Progenitor cell of endocrine pancreas (in vitro differentiated cells): ENCODE data around the gene TBC1D2. TPM values are rescaled to one million over a fixed set of nuclear protein-coding genes. Genes with fewer than 3 reads are reported as not detected.
A peak's percentile ranks its signal among the peaks of the same experiment; 100 is the strongest.
"Not testable (repeated sequence)": the region's sequence is repeated elsewhere in the genome, so short reads cannot be mapped to it uniquely, and the experiment has no call there.

ENCODE experiments used
- DNase-seq: peaks from one replicate; pipeline ENCODE4 v3.0.0; 2021; ENCODE audit warnings: low spot score; ENCODE audit not compliant: unreplicated experiment
- H3K27ac Mint-ChIP-seq: 2 replicates; pipeline ENCODE4 v1.8.0; 2021; ENCODE audit warnings: mild to moderate bottlenecking, moderate library complexity, mixed read lengths
- H3K27me3 Mint-ChIP-seq: 2 replicates; pipeline ENCODE4 v1.8.0; 2021; ENCODE audit warnings: mixed read lengths
- H3K36me3 Mint-ChIP-seq: 2 replicates; pipeline ENCODE4 v1.8.0; 2022; ENCODE audit warnings: mixed read lengths; ENCODE audit not compliant: insufficient read depth
- H3K4me1 Mint-ChIP-seq: 2 replicates; pipeline ENCODE4 v1.8.0; 2021; ENCODE audit warnings: low read depth, mixed read lengths
- H3K4me3 Mint-ChIP-seq: 2 replicates; pipeline ENCODE4 v1.8.0; 2021; ENCODE audit warnings: low read depth, mild to moderate bottlenecking, moderate library complexity, mixed read lengths
- H3K9me3 Mint-ChIP-seq: 2 replicates; pipeline ENCODE4 v1.8.0; 2021; ENCODE audit warnings: low read depth, mixed read lengths
- total RNA-seq: library from RNA; stranded (reverse); gene quantifications from 2 replicates; pipeline ENCODE4 v1.2.1, GENCODE V29; 2021
- TF ChIP-seq, protein P1 (sequence below): fragments of 200-600 bp; sonication (generic); IDR thresholded peaks from one replicate; pipeline ENCODE4 v1.5.0; 2021; ENCODE audit warnings: antibody characterized with exemption, mild to moderate bottlenecking; ENCODE audit not compliant: unreplicated experiment

Gene TBC1D2
- total RNA-seq, 1 donor from 2014 or later: 8.5 TPM

DNA sequence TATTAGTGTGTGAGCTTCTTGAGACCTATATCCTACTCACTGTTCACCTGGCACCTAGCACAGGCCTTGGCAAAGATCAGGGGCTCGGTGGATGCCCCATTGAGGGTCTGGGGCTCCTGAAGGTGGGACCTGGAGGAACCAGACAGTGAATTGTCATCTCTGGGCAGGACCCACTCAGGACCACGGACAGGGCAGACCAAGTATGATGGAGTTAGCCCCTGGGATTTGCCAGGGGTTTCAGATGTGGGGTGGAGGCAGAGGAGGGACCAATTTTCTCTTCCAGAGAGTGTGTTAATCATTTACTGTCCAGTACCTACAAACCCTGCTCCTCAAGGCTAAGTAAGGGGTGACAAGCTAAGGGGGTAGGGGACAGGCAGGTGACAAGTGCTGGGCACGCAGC is 29.3 kb upstream of the TBC1D2 start:
- H3K9me3 Mint-ChIP-seq: no peaks in the 10 kb centered on the region
- DNase-seq: no peak
- H3K27ac Mint-ChIP-seq: no peak overlapping the region
- H3K27me3 Mint-ChIP-seq: peaks cover 22% of the 10 kb centered on the region
- H3K4me3 Mint-ChIP-seq: no peak overlapping the region
- TF ChIP-seq, protein P1, sequence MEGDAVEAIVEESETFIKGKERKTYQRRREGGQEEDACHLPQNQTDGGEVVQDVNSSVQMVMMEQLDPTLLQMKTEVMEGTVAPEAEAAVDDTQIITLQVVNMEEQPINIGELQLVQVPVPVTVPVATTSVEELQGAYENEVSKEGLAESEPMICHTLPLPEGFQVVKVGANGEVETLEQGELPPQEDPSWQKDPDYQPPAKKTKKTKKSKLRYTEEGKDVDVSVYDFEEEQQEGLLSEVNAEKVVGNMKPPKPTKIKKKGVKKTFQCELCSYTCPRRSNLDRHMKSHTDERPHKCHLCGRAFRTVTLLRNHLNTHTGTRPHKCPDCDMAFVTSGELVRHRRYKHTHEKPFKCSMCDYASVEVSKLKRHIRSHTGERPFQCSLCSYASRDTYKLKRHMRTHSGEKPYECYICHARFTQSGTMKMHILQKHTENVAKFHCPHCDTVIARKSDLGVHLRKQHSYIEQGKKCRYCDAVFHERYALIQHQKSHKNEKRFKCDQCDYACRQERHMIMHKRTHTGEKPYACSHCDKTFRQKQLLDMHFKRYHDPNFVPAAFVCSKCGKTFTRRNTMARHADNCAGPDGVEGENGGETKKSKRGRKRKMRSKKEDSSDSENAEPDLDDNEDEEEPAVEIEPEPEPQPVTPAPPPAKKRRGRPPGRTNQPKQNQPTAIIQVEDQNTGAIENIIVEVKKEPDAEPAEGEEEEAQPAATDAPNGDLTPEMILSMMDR: no peak
- H3K36me3 Mint-ChIP-seq: no peaks in the 10 kb centered on the region
- H3K4me1 Mint-ChIP-seq: peaks cover 13% of the 10 kb centered on the region

DNA sequence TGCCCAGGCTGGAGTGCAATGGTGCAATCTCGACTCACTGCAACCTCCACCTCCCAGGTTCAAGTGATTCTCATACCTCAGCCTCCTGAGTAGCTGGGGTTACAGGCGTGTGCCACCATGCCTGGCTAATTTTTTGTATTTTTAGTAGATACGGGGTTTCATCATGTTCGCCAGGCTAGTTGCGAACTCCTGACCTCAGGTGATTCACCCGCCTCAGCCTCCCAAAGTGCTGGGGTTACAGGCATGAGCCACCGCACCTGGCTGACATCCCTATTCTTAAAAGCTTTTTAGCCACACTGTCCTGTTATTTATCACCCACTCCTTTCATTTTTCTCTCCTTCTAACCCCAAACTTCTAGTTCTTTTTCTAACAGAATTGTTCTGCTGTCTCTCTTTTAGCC is 27.7 kb upstream of the TBC1D2 start:
- H3K9me3 Mint-ChIP-seq, H3K27ac Mint-ChIP-seq, DNase-seq, H3K4me3 Mint-ChIP-seq, H3K36me3 Mint-ChIP-seq: not testable (repeated sequence)
- peaks cover 13% of the 10 kb centered on the region for H3K4me1 Mint-ChIP-seq
- H3K27me3 Mint-ChIP-seq: peaks cover 38% of the 10 kb centered on the region

DNA sequence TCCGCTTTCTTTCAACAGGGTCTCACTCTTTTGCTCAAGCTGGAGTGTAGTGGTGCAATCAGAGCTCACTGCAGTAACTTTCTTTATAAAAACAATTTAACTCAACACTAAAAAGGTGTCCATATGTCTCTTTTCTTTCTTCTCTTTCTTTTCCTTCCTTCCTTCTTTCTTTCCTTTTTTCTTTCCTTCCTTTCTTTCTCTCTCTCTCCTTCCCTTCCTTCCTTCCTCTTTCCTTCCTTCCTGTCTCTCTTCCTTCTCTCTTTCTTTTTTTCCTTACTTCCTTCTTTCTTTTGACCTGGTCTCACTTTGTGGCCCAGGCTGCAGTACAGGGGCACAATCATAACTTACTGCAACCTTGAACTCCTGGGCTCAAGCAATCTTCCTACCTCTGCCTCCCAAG is 25.8 kb upstream of the TBC1D2 start:
- DNase-seq: no peak
- peaks cover 13% of the 10 kb centered on the region for H3K4me1 Mint-ChIP-seq
- H3K27ac Mint-ChIP-seq: peak overlapping the region; percentile 43
- peaks cover 43% of the 10 kb centered on the region for H3K27me3 Mint-ChIP-seq
- TF ChIP-seq, protein P1: no peak
- H3K9me3 Mint-ChIP-seq: no peaks in the 10 kb centered on the region
- H3K4me3 Mint-ChIP-seq: no peak overlapping the region
- H3K36me3 Mint-ChIP-seq: no peaks in the 10 kb centered on the region

DNA sequence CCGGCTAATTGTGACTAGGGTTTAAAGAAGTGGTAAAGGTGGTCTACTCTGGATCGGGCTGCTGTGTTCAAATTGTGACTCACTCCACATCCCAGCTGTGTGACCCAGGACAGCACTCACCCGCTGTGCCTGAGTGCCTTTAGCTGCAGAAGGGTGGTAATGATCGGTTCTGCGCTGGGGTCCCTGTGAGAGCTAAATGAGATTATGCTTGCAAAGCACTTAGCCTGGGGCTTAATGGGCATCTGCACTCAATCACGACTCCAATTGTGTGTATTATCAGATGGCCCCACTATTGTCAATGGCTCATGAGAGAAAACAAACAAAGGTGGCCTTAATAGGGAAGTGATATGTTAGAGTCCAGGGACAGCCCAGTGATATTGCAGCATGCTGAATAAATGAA is 25.1 kb upstream of the TBC1D2 start:
- Mint-ChIP-seq H3K36me3 (no peaks in the 10 kb centered on the region), H3K27ac (no peak overlapping the region), H3K4me1 (peaks cover 13% of the 10 kb centered on the region), H3K4me3 (no peak overlapping the region), H3K27me3 (peaks cover 43% of the 10 kb centered on the region), H3K9me3 (no peaks in the 10 kb centered on the region)
- TF ChIP-seq, protein P1: no peak
- DNase-seq: no peak

DNA sequence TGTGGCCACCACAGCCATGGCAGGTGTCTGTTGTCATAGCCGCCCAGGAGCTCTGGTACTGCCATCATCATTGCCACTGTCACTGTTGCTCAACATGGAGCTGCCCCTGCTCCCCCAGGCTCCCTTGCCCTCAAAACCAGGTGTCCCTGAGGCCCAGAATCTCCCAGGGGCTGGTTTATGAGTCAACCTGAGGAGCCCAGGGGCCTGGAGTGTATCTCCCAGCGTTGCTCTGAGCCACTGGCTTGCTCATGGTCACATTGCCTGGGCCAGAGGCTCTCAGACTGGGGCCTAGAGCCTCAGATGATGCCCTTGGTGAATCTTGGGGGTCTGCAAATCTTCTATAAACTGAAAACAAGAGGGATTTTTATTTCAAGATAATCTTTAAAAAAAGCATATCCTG is 24.7 kb upstream of the TBC1D2 start:
- DNase-seq: no peak
- no peak overlapping the region for H3K4me3 Mint-ChIP-seq
- TF ChIP-seq, protein P1: no peak
- H3K27me3 Mint-ChIP-seq: peaks cover 43% of the 10 kb centered on the region
- peaks cover 13% of the 10 kb centered on the region for H3K4me1 Mint-ChIP-seq
- no peaks in the 10 kb centered on the region for H3K9me3 Mint-ChIP-seq
- H3K36me3 Mint-ChIP-seq: no peaks in the 10 kb centered on the region
- no peak overlapping the region for H3K27ac Mint-ChIP-seq

DNA sequence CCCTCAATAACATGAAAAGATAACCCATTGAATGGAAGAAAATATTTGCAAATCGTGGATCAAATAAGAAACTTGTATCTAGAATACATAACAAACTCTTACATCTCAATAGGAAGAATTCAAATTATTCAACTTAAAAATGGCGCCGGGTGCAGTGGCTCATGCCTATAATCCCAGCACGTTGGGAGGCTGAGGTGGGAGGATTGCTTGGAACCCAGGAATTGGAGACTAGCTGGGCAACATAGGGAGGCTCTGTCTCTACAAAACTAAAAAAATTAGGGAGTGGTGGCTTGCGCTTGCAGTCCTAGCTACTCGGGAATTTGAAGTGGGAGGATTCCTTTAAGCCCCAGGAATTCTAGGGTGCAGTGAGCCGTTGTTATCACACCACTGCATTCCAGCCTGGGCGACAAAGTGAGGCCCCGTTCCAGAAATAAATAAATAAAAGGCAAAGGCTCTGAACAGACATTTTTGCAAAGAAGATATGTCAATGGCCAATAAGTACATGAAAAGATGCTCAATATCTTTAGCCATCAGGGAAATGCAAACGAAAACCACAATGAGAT is 21.5 kb upstream of the TBC1D2 start:
- DNase-seq: no peak
- Mint-ChIP-seq H3K9me3 (no peaks in the 10 kb centered on the region), H3K27me3 (peaks cover 41% of the 10 kb centered on the region), H3K36me3 (no peaks in the 10 kb centered on the region), H3K4me3 (no peak overlapping the region), H3K27ac (no peak overlapping the region), H3K4me1 (peaks cover 13% of the 10 kb centered on the region)
- TF ChIP-seq, protein P1: no peak
